Epithelial cell of prostate (primary cell): ENCODE data around the gene CMTM4.
"Not testable (repeated sequence)": the region's sequence is repeated elsewhere in the genome, so short reads cannot be mapped to it uniquely, and the experiment has no call there.

ENCODE experiments used
- DNase-seq: peaks from one replicate; pipeline ENCODE4 v3.0.0-alpha.2; 2011; ENCODE audit warnings: low read depth, low spot score
- H3K27ac ChIP-seq: fragments of 450-650 bp; 2 replicates; pipeline ENCODE4 v1.5.1; 2017; ENCODE audit warnings: mild to moderate bottlenecking

Gene CMTM4

DNA sequence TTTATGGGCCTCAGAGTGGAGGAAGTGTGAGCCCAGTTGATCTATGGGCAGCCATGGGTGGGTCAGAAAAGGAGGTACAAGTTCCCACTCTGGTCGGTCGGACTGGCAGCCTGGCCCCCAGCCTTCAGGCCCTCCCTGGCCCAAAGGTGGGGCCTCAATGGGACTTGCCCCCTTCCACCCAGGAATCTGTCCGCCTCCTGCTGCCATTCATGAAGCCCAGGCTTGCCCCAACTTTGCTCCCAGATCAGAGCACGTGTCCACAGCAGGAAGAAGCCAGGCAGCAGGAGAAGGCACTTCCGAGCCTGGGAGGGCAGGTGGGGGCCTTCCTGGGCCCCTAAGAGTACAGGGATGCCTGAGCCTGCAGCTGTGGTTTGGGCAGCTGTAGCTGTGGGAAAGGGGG, 95.1 kb downstream of the CMTM4 start:
- H3K27ac ChIP-seq: no peak overlapping the region
- DNase-seq: no peak

DNA sequence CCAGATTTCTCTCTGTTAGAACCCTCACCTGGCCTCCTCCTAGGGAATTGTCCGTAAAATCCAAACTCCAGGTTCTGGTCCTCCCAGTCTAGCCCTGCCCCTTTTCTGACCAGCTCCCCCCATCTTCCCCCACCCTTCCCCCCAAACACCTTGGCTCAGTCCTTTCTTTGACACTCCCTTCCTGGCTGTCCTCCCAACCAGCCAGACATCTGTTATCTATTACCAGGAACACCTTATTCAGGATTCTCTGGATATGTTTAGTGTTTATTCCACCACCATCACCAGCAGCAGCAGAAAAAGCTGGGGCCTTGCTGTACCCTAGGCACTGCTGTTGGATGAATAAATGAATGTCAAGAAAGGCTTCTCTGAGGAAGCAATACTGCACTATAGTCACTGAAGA, 96.1 kb downstream of the CMTM4 start:
- DNase-seq: no peak
- H3K27ac ChIP-seq: no peak overlapping the region

DNA sequence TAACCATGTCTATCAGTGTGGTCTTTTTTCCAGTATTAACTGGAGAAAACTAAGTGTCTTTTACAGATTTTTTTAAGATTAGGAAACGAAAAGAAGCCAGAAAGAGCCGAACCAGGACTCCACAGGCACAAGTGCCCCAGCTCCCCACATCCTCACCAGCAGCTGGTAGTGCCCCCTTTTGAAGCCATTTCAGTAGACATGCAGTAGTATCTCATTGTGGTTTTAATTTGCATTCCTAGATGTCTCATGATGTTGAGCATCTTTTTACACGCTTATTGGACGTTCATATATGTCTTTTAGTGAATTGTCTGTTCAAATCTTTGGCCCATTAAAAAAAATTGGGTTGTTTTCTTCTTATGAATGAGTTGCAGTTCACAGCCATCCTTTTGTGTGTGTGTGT, 96.8 kb downstream of the CMTM4 start:
- no peak overlapping the region for H3K27ac ChIP-seq
- no peak for DNase-seq

- no peak for DNase-seq
- no peak overlapping the region for H3K27ac ChIP-seq
Measured at GRCh38 chr16:66598111-66598510, 98.4 kb downstream of the CMTM4 start.

- no peak for DNase-seq
- no peak overlapping the region for H3K27ac ChIP-seq
Measured at GRCh38 chr16:66596986-66597848, 99.3 kb downstream of the CMTM4 start.

GRCh38 chr16:66596559-66596958, 100.0 kb downstream of the CMTM4 start:
- H3K27ac ChIP-seq, DNase-seq: not testable (repeated sequence)

DNA sequence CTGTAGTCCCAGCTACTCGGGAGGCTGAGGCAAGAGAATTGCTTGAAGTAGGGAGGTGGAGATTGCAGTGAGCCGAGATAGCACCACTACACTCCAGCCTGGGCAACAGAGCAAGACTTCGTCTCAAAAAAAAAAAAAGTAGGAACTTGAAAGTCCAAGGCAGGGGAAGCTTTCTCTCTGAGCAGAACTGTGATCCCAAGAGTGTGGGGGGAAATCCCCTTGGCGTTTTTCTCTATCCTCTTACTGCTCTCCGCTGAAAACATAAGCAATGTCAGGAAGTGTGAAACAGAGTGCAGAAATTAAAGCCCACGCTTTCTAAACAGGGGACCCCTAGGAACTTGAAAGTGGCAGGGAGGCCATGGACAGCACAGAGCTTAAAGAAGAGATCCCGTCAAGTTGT, 101.8 kb downstream of the CMTM4 start:
- no peak for DNase-seq
- no peak overlapping the region for H3K27ac ChIP-seq

DNA sequence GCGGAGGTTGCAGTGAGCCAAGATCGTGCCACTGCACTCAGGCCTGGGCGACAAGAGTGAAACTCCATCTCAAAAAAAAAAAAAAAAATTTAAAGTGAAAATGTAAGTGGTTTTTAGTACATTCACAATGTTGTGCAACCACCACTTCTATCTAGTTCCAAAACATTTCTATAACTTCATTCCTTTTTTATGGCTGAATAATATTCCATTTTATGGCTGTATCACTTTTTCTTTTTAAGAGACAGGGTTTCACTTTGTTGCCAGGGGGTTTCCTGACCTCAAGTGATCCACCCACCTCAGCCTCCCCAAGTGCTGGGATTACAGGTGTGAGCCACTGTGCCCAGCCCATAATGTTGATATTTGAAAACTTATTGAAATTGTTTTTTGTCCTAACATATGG, 103.7 kb downstream of the CMTM4 start:
- H3K27ac ChIP-seq: no peak overlapping the region
- DNase-seq: no peak

GRCh38 chr16:66592241-66592640, 104.3 kb downstream of the CMTM4 start:
- DNase-seq: no peak
- no peak overlapping the region for H3K27ac ChIP-seq

DNA sequence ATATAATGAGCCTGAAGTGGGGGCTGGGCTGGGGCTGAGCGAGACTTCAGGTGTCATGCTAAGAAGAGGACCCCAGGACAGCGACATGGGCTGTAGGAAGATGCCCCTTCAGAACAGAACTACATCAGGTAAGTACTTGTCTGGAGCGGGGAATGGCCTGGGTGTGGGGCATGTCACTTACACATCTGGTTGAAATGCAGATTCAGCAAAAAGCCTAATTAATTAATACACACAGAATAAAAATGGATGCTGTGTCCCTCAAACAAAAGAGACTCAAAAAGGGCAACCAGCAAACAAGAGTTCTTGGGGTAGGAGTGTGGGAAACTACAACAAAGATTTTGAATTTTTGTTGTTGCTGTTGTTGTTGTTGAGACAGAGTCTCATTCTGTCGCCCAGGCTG, 105.5 kb downstream of the CMTM4 start:
- no peak overlapping the region for H3K27ac ChIP-seq
- DNase-seq: no peak

DNA sequence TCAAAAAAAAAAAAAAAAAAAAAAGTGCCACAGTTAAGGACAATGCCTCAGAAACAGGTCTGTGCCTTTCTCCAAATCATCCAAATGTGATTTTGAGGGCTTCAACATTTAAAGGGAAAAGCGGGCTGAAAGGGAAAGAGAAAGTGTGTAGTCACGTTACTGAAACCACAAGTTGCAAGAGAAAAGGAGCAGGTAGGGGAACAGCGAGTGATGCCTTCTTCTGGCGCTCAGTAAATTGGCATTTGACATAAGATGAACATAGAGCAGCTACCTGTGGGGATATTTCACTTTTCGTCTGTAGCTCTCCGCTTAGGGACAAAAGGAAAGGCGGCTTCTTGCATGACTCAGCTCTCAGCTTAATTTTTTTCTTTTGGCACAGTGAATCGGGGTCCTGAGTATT, 106.2 kb downstream of the CMTM4 start:
- no peak overlapping the region for H3K27ac ChIP-seq
- no peak for DNase-seq

GRCh38 chr16:66588981-66589713, 107.4 kb downstream of the CMTM4 start:
- H3K27ac ChIP-seq: no peak overlapping the region
- no peak for DNase-seq

- H3K27ac ChIP-seq: no peak overlapping the region
- no peak for DNase-seq
Measured at GRCh38 chr16:66587881-66588600, 108.5 kb downstream of the CMTM4 start.

DNA sequence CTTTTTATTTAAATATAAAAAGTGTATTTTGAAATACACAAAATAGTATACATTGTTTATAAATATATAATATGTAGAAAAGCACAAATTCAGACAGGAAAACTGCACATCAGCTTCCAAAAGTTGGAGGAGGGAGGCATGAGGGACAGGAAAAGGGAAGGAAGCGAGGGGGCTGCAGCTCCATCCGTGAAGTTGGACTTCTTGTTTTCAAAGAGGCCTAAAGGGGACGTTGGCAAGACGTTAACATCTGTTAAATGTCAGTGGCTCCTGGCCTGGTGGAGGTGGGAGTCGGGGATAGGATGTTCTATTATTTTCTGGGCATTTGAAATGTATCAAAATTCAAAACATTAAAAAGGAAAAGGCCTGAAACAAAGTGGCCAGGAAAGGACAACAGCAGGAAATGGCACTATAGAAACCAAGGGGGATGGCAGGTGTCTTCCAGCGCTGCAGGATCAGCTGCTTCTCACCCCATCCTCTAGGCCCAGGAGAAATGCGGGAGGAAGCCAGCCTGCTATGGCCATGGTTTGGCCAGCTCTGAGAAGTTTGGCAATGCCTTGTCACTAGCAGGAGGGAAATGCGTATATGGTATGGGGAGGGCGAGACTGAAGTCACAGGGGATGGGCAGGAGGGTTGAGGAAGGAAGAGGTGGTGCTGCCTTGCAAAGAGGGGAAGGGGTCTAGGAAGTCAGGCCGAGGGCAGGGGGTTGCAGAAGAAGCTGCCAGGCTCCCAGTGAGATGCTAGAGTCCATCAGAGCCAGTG, 110.9 kb downstream of the CMTM4 start:
- H3K27ac ChIP-seq: no peak overlapping the region
- DNase-seq: no peak

GRCh38 chr16:66581246-66581952, 115.1 kb downstream of the CMTM4 start:
- no peak overlapping the region for H3K27ac ChIP-seq
- no peak for DNase-seq

GRCh38 chr16:66580605-66581209, 115.8 kb downstream of the CMTM4 start:
- DNase-seq: peak; percentile 22
- H3K27ac ChIP-seq: no peak overlapping the region

DNA sequence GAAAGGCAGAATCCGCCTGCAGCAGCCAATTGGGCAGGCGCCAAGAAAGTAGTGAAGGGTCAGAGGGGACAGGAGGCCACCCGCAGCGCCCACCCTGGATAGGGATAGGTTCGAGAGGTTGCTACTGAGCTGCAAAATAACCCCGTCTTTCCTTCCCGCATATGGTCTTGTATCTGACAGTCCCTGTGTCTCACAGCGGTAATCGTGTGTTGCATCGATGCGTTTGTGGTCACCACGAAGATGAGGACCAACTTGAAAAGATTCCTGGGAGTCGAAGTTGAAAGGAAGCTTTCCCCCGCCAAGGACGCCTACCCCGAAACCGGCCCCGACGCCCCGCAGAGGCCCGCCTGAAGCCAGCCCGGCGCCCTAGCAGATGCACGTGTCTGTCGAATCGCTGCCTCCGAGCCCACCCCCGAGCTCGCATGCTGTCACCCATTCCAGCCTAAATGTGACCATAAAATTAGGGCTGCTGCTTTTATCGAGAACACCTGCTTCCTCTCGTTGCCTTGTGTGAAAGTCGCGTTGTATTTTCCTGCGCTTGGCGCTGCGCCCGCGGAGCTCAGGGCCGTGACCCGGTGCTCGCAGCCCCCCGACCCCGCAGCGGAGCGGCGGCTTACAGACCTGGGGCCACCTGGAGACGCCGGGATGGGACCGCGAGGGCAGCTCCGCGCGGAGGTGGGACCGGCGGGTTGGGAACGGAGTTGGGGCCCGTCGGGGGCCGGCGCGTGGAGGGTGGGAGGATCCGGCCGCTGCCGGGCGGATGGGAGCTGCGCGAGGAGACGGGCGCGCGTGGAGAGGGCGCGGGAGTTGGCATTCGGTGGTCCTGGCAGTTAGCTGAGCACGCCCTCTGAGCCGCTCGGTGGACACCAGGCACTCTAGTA, 117.7 kb downstream of the CMTM4 start, which contains the start of gene CMTM2:
TSS of gene CMTM2 (plus strand) at position 813 of the 881 bp plus-strand sequence. CDS start 145 bp downstream, outside the sequence.
- DNase-seq: no peak
- H3K27ac ChIP-seq: no peak within 1 kb of the TSS

- H3K27ac ChIP-seq: no peak overlapping the region
- no peak for DNase-seq
Measured at GRCh38 chr16:66576296-66576695, 120.2 kb downstream of the CMTM4 start.
